HG02938 (cell line): ENCODE data around the gene PACSIN2.
"Not testable (repeated sequence)": the region's sequence is repeated elsewhere in the genome, so short reads cannot be mapped to it uniquely, and the experiment has no call there.

Experiments used
- ATAC-seq: cut with Tn5 transposase; IDR thresholded peaks from one replicate; pipeline ENCODE4 v1.9.1; 2021; ENCODE audit warnings: mild to moderate bottlenecking, moderate library complexity; ENCODE audit not compliant: unreplicated experiment

PACSIN2 gene

DNA sequence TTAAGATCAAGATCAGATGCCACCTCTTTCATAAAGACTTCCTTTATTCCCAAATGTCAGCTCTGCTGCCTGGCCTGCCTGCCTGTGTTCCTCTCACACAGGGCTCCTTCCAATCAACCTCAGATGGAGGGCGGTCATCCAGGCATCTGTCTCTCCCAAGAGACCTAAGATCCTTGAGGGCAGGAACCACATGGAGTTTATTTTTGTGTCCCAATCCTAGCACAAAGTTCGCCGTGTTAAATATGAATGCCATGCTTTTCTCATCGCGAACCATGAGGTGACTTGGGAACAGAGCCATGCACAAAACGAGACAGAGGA, 85.2 kb downstream of the PACSIN2 start:
- no peak for ATAC-seq

DNA sequence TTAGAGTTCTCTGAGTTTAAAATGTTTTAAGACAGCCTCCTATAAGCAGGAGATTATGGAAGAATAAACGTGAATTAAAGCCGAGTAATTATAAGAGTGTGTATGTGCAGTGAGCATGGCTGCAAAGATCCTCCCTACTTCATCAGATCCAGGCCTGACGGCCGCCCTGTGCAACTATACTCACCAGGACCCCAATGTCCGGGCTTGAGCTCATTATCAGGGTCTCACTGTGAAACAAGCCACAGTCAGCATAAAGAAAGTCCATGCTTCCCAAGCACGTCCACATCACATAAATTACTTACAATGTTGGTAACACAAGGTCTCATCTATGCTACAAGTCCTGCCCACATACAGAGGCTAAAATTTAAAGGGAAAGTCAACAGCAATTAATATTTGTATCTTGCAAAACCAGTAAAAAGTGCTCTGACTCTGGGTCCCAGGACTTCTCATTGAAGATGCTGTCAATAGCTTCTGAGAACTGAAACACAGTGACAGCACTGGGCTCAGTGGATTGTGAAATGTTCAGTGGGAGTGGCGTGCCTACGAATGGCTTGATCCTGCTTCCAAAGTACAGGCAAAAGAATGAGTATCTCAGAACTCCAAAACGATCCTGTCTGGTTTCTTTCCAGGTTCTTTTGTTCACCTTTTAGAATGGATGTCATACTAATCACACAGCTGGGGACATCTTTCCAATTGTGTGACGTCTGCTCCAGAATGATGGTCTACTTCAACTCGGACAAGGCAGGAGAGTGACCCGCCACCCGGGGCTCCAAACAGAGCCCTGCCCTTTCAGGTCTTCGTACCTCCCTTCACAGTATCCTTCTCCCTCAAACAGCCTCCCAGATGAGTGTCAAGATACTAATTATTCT, 85.7 kb downstream of the PACSIN2 start:
- ATAC-seq, result no peak

DNA sequence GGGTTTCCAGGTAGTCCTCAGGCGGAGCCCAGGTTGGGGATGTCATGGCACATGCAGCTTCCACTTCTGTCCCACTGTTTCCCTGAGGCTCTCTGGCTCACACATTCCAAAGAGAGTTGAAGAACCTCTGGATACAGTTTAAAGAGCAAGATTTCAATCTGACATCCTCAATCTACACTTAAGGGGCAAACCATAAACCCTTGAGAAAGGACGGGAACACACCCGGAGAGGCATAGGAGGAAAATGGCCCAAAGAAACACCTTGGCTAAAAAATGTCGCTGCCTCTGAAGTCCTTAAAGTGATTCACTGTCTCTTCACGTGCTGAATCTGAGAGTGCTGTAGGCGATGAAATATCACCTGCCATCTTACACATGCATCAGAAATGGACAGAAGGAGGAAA, 87.0 kb downstream of the PACSIN2 start:
- no peak for ATAC-seq

DNA sequence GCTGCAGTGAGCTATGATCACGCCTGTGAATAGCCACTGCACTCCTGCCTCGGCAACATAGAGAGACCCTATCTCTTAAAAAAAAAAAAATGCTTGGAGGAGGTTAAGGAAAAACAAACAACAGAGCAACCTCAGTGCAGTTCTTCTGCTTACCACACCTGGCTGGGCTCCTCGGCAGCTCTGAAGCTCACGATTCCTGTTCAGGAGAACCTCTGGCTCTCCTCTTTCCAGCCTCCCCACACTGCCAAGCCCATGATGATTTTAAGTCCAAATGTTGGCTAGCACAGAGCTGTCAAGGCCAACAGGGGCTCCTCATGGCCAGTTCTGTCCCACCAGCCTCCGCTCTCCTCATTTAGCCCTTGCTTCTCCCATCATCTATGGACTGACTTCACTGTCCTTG, 88.2 kb downstream of the PACSIN2 start:
- no peak for ATAC-seq

DNA sequence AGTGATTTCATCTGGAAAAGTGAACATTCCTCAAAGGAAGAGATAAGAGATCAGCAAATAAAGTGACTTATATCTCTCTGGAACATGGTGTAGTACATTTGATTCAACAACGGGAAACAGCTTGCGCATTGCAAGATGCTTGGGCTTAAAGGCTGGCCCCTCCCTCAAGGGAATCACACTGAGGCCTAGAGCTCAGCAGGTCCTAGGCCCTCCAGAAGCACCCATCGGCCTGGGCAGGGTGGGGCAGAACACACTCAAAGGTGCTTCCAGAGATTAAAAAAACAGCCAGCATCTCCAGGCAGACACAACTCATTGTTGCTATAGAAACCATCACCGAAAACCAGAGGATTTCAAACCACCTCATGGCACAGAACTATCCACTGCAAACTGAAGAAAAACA, 88.8 kb downstream of the PACSIN2 start:
- ATAC-seq, result no peak

DNA sequence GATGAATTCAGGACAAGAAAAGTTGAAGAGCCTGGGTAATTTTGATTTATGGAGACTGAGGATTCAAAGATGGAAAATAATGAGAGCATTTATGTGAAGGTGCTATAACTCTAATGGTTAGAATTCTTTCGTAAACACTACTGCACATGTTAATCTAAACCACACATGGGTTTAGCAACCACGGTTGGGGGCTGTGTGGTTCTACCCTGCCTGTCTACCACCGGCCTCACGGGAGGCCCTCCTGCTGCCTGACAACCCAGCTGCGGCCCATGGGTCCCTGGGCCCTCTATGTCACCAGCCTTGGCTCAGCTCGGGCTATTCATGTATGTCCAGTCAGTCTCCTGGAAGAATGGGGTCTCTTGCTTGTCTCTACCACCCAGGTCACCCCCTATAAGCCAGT, 89.4 kb downstream of the PACSIN2 start:
- no peak for ATAC-seq

DNA sequence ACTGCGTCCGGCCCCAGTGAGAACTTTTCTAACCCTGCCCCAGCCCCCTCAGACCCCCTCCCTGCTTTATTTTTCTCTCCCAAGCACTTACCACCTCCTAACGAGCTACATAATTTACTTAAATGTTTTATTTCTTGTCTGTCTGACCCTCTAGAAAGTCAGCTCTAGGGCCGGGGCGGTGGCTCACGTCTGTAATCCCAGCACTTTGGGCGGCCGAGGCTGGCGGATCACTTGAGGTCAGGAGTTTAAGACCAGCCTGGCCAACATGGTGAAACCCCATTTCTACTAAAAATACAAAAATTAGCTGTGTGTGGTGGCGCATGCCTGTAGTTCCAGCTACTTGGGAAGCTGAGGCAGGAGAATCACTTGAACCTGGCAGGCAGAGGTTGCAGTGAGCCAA, 89.9 kb downstream of the PACSIN2 start:
- ATAC-seq, result not testable (repeated sequence)

DNA sequence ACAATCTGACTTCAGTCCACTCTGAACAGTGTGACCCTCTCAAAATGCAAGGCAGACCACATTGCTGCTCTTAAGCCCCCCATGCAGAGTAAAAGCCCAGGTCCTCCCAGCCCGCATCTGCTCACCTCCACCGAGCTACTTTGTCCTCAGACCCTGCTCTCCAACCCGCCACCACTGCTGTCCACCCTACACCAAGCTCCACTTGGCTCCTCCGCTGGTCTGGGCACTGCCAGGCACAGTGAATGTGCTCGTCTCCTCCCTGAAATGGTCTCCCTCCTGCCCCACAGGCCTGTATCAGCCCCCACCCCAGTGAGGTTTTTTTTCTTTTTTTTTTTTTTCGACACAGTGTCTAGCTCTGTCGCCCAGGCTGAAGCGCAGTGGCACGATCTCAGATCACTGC, 90.5 kb downstream of the PACSIN2 start:
- ATAC-seq, result no peak

DNA sequence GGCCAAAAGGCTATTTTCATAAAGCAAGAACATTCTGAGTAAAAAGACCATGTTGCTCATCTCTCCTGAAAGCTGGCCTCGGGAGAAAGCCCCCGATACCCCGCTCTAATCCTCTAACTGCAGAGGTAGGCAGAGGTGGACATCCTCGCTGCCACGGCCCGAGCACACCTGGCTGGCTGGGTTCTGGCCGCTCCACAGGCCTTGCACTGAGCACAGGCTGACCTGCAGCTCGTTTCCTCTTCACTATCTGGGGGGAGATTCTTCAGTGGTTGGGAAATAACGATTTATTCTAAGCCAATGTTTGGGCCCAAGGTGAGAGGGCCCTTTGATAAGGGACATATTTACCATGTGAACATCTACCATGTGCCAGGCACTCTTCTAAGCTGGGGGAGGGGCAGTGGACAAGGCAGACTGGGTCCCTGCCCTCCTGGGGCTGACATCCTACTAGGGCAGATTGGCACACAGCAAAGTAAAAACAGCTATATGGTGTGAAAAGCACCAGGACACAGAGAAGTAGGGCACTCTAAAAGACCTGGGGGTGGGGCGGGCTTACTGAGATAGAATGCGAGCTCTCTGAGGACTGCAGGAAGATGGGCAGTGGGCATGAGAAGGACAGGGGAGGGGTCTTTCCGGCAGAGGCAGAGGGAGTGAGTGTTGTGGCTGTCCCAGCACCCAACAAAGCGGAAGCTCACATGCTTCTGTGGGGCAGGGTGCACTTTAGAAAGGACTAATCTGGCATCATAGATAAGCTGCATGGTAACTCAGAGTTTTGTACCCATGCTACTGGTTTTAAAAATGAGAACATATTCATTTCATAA, 92.4 kb downstream of the PACSIN2 start:
- ATAC-seq, result no peak

DNA sequence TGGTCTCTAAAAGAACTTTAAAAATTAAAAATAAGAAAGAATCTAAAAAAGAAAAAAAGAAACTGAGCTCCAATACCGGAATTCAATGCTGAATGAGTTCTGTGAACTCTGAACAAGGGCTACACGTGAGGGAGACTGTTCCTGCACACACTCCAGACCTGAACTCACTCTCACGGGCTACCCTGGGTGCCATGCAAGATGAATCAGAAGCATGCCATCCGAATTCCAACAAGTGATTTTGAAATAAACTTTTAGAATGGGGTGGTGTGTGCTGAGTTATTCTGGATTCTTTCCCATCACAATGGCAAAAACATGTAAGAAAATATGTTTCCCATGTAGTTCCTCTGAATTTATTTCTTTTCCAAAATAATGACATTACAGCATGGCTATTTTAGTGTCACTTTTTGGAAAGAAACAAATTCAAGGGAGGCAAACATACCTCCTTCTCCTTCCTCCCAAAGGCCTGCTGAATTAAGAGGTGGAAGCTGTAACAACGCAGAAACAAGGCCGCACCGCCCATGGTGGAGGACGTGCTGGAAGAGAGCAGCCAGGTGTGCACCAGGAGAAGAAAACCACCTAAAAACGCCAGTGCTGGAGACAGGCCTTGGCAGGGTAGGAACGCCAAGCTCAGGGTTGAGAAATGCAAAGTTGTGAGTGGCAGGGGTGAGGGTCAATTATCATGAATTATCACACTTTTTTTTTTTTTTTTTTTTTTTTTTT, 94.7 kb downstream of the PACSIN2 start:
- no peak for ATAC-seq

DNA sequence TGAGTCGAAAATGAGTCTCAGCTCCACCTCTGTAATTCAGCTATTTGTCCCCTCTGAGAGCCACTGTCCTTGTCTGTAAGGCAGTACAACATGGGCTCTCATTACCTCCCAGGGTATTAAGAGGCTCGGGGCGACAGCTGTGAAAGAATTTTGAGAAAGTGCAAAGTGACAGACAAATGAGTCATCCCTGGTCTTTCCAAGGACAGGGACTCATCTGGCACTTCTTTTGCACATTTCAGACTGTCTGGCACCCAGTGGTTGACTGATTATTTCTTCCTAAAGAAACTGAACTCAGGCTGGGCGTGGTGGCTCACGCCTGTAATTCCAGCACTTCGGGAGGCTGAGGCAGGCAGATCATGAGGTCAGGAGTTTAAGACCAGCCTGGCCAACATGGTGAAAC, 95.8 kb downstream of the PACSIN2 start:
- ATAC-seq, result no peak

DNA sequence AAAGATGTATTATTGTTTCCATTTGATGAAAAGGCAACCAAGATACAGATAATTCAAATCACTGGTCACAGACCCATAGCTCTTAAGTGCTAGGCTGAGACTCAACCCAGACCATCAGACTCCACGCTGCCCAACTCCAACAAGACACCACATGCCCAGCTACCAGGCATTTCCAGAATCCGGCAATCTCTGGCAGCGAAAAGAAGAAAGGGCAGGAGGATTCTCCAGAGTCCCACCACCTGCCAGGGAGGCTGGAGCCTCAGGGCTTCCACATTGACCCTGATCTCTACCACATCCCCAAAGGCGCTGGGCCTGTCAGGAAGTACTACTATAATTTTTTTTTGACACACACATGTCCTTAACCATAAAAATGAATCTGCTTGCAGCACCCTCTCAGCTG, 96.4 kb downstream of the PACSIN2 start:
- ATAC-seq, result no peak

DNA sequence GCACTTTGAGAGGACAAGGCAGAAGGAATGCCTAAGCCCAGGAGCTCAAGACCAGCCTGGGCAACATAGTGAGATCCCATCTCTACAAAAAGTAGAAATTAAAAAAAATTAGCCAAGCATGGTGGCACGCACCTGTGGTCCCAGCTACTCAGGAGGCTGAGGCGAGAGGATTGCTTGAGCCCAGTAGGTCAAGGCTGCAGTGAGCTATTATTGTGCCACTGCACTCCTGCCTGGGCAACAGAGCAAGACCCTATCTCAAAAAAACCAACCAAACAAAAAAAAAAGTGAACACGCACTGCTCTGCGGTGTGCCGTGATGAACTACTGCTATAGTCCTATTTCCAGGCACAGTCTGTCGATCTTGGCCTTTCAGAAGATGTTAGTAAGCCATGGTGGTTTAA, 97.6 kb downstream of the PACSIN2 start:
- ATAC-seq, result not testable (repeated sequence)

DNA sequence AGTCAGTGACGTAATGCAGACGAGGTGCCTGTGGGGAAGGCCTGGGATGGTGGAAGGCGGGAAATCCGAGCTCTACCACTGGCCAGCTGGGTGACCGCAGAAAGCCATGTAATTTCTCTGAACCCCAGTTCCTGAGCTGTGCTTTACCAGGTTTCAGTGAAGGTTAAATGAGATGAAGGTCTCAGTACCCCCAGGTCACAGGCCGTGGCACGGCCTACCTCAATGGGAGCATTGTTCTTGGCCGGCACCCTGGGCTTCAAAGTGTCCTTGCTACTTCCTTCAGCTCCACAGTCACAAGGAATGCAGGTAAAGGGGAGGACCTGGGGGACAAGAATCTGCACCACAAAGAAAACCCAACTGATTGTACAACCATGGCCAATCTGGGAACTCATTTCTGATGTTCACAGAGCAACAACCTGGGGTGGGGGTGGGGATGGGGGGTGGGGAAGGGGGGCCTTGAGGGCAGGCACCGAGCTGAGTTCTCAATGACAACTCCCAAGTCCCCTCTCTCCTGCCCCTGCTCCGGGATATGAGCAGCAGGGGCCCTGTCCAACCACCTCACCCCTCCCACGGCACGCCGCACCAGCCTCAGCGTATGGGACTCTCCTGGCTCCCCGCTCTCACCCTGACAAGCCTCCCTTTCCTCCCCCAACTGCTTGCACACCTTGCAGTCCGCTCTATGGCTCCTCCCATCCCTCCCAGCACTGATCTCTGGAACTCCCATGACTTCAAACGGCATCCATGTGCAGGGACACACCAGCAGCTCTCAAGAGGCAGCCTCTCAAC, 98.8 kb downstream of the PACSIN2 start:
- no peak for ATAC-seq

DNA sequence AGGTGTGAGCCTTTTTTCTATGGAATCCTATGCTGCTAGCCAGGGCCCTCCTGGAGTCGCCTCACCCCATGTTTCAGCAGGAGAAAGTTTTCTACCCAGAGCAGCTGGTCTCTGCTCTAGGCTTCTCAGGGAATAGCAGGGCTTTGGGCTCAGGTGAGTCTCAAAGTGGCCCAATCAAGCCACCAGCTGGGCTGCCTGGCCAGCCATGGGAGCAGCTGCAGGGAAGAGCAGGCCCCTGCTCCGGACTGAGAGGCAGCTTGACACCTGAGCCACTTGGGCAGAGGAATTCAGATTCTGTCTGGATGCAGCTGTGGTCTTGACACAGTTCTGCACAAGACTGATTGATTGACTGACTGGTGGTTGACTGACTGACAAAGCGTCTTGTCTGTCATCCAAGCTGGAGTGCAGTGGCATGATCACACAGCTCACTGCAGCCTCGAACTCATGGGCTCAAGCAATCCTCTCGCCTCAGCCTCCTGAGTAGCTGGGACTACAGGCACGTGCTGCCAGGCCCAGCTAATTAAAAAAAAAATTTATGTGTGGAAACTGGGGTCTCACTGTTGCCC, 100.4 kb downstream of the PACSIN2 start:
- no peak for ATAC-seq

DNA sequence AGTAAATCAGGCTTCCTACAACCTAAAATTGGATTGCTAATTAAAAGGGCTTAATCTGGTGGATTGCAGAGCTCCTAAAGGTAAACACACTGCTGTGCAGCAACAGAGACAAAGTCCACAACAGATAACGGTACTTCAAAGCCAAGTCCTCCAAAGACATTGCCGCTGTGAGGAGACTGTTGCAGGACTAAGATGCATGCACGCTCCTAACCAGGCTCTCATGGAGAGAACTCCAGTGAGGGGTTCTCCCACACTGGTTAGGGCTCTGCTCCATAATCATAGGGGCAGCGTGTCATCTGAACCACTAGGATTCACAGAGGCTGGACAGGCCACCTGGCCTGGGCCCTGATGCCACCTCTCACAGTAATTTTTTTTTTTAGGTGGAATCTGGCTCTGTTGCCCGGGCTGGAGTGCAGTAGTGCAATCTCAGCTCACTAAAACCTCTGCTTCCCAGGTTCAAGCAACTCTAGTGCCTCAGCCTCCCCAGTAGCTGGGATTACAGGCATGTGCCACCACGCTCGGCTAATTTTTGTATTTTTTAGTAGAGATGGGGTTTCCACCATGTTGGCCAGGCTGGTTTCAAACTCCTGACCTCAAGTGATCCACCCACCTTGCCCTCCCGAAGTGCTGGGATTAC, 101.0 kb downstream of the PACSIN2 start:
- no peak for ATAC-seq

DNA sequence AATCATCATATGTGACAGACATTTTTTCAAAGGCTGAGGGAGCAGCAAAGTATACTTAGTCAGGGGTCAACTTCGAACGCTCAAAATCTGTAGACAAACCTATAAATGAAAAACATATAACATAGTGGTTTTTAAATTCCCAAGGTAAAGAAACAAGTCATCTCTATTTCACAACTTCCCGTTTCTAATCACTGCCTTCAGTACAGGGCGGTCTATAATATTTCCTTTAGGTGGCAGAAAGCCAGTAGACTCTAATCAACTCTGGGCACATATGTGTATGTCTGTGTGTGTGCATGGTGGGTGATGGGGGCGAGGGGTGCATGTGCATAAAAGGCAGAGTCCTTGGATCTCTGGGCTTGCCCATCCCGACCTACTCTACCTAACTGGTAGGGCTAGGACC, 102.9 kb downstream of the PACSIN2 start:
- no peak for ATAC-seq

DNA sequence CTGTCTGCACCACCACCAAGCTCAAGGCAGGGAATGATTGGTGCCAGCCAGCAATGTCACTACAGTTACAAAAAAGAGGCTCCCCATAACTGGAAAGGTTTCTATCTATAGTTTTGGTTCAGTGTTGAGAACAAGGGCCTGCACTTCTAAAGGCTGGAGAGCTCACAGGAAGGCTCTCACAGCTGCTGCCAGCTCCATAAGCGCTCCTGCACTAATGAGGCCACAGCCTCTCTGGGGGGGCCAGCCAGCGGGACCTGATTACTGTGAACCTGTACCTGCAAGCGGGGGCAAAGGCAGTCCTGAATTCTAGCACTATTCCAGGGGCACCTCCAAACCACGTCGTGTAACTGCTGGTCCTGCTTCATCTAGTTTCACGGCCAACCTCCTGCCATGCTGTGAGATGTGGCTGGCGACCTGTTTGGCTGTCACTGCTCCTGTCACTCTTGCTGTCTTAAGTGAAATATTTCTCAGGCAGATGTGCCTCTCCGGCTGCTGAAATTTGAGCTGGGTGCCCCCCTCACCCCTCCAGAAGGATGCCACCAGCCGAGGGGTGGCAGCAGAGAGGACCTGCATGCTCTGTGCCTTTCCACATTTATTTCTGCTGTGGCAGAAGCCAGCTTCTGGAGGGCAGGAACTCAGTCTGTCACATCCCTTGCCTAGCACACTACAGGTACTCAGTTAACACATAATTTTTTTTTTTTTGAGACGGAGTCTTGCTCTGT, 104.6 kb downstream of the PACSIN2 start:
- ATAC-seq, result no peak

DNA sequence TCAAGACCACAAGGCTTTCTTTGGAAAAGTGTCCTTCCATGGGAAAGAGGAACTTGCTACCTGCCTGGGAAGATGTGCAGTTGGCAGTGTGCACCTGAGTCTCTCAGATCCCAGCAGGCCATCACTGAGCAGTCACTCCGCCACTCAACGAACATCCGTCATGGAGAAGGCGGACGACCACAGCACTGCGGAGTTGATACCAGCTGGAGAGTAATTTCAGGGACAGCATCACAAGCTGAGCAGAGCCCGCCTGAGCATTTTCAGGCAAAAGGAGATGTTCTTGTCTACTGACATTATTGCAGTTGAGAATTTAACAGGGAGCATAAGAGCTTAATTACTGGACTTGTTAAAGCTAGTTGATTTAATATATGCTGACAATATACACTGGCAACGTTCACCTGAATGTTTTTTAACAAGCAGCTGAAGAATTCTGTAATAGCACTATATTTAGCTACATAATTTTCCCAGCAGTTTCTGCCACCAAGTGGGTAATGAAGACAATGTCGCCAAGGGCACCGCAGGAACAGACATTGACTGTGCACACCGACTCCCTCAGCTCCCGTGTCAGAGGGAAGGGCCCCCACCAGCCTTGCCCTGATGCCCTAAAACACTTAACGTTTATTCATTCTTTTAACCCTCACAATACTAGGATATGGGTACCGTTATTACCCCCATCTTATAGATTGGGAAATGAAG, 105.4 kb downstream of the PACSIN2 start:
- no peak for ATAC-seq
